Bronchial smooth muscle cell (primary cell): ENCODE results near the gene PIP. TPM values are rescaled to one million over a fixed set of nuclear protein-coding genes. Genes with fewer than 3 reads are reported as not detected.

ENCODE experiments used
- total RNA-seq: library from RNA; depleted of rRNA; stranded (reverse); fragments of >200 nt; gene quantifications from 2 replicates; pipeline ENCODE4 v1.2.1, GENCODE V29; 2014

The PIP gene, protein sequence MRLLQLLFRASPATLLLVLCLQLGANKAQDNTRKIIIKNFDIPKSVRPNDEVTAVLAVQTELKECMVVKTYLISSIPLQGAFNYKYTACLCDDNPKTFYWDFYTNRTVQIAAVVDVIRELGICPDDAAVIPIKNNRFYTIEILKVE
- not detected in 2 replicates for total RNA-seq

GRCh38 chr7:143131781-143132180, at the start of gene PIP:
PIP (plus strand) TSS chr7:143132077; CDS start chr7:143132117, 40 bp downstream.

GRCh38 chr7:143183024-143183423, 51.1 kb downstream of the PIP start, which contains the start of gene TAS2R39:
TAS2R39 (plus strand) TSS chr7:143183419; CDS start chr7:143183419, 0 bp downstream.

Other genes starting within 250 kb of the PIP start
- not detected in 2 replicates for gene TRPV6, start 246.3 kb upstream of the PIP start, total RNA-seq
- gene TRPV5, start 198.3 kb upstream of the PIP start, total RNA-seq = not detected in 2 replicates
- gene LLCFC1, start 192.6 kb upstream of the PIP start, total RNA-seq = not detected in 2 replicates
- not detected in 2 replicates for gene KEL, start 169.7 kb upstream of the PIP start, total RNA-seq
- gene OR9A2, start 104.9 kb upstream of the PIP start, total RNA-seq = not detected in 2 replicates
- gene OR6V1, start 79.7 kb upstream of the PIP start, total RNA-seq = not detected in 2 replicates
- not detected in 2 replicates for gene TAS2R39, start 51.3 kb downstream of the PIP start, total RNA-seq
- gene TAS2R40, start 90.0 kb downstream of the PIP start, total RNA-seq = not detected in 2 replicates
- gene GSTK1, start 131.4 kb downstream of the PIP start, total RNA-seq = 73.4 and 76.3 TPM in 2 replicates
- gene TMEM139, start 152.9 kb downstream of the PIP start, total RNA-seq = 0.09 TPM in 1 of 2 replicates, not detected in the other
- gene CASP2, start 156.3 kb downstream of the PIP start, total RNA-seq = 7.3 and 9.3 TPM in 2 replicates
- gene CLCN1, start 184.0 kb downstream of the PIP start, total RNA-seq = 0.09 TPM in 1 of 2 replicates, not detected in the other
- gene FAM131B, start 230.6 kb downstream of the PIP start, total RNA-seq = 4.6 and 8.2 TPM in 2 replicates
- 13.6 and 13.7 TPM in 2 replicates for gene ZYX, start 249.3 kb downstream of the PIP start, total RNA-seq